Suppressor macrophage treated with lipopolysaccharide for 4 hours (primary cell): ENCODE data around the gene TIMM17B.

Source experiments
- DNase-seq: peaks from one replicate; pipeline ENCODE4 v3.0.0-alpha.2; 2020

Gene TIMM17B

DNA sequence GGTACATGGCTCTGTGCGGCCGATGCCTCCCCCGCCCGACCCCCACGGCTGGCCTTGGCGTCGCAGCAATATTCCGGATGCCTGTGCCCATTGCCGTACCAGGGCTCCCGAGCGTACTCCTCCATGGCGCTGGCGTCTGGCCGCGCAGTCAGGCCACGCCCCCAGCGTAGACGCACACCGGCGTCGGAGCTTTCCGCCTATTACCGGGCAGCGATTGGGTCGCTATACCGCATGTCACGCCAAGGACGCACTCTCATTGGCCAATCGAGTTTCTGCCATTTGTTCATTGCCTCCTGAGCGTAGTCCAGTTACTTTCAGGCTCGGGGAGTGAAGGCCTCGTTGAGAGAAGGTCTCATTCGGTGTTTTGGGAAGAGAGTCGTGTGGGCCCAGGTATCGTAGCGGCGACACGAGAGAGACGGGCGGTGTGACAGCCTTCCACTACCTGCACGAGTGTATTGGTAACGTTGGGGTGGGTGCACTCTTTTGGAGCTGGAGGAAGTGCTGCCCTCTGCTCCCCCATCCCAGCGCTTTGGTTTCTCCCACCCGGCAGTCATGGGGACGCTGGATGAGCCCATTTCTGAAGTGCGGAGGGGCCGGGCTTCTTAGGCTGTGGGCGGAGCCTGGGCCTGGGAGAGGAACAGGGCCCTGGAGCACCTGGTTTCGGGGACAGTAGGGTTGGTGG lies at the start of gene TIMM17B, which contains the start of gene PQBP1:
Gene TIMM17B, minus strand, starts transcription at position 144 of the 682 bp plus-strand sequence. Its CDS starts 19 bp downstream, at position 125.
Gene PQBP1, plus strand, starts transcription at position 306 of the 682 bp plus-strand sequence. CDS start 580 bp downstream, outside the sequence.
- peak; percentile 94 for DNase-seq

DNA sequence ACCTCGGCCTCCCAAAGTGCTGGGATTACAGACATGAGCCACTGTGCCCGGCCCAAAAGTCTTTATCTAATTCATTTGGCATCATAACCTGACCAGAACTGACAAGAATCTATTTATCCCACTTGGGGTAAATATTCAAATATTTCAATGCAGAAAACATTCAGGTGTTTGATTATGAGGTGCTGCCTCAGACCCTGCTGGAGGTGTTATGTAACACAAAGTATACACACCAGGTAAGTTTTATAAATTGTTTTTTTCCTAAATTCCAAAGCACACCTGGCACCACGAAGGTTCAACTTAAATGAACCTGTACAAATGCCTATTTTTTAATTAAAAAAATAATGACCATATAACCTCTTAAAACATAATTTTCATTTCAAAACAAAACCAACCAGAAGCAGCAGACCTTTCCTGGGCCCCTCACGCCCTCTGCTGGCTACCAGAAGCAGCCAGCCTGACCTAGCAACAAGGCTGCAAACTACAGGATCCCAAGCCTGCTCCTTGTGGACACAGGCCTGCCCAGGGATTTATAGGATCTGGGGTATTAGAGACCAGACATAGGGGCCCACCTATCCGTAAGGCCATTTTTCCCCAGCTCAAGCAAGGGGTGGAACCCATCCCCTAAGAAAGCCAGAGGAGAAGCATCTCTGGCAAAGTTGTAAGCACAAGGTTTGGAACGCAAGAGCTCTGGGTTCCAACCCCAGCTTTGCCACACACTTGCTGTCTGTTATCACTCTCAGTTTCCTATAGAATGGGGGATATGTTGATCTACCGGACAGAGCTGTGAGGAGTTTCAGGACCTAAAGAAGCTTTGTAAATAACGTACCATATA lies 48.2 kb upstream of the TIMM17B start:
- DNase-seq: peak; percentile 58

DNA sequence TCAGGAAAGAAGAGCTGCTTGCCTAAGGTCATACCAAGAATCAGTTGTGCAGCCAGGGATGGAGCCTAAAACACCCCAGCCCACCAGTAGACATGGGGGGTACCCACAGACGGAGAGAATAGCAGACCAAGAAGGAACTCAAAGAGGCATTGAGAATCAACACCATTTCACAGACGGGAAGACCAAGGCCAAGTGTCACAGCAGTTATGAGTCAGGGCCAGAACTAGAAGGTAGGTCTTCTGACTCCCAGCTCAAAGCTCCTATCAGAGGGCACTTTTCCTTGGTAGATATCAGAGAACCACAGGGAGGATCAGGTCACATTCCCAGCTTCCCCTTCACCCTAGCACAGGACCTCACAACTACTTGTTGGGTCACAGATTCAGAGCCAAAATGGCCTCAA lies 45.3 kb upstream of the TIMM17B start:
- DNase-seq: no peak

- no peak for DNase-seq
These were observed 42.9 kb upstream of the TIMM17B start for GRCh38 chrX:48940404-48940955.

- DNase-seq: no peak
These were observed 42.1 kb upstream of the TIMM17B start for GRCh38 chrX:48939524-48940228.

GRCh38 chrX:48938721-48939425 lies 41.3 kb upstream of the TIMM17B start:
- no peak for DNase-seq

DNA sequence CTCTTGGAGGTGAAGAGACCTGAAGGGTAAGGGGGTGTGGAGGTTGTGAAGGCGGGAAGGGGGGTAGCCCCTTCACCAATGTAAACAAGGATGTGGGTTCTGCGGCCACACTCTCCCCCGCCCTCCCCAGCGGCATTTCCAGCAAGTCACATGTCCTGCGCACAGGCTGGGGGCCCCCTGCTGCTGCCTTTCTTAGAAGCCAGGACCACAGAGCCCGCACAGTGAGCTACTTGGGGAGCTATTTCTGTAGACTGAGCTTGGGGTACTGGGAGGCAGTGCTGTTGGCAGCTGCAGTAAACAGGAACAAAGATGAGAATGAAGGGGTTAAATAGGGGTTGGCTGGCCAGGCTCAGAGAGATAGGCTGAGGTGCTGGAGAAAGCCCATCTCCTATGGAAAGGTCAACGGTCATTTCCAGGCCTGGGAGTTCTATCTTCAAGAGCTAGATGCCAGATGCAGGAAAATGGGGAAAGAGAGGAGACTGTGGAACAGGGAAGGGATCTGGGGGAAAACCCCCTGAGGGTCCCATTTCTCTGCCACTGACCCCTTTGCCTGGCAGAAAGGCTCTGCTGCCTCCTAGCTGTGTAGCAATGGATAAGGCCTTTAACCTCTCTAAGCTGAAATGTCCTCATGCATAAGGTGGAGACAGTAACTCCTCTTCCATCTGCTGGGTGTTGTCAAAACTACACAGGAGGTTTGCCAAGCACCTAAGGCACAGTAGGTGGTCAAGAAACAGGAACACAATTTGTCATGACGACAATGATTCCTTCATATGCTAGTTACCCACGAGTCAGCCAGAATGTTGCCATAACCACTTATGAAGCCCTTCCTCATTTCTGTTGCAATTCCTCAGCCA lies 39.7 kb upstream of the TIMM17B start:
- DNase-seq: peak; percentile 81

DNA sequence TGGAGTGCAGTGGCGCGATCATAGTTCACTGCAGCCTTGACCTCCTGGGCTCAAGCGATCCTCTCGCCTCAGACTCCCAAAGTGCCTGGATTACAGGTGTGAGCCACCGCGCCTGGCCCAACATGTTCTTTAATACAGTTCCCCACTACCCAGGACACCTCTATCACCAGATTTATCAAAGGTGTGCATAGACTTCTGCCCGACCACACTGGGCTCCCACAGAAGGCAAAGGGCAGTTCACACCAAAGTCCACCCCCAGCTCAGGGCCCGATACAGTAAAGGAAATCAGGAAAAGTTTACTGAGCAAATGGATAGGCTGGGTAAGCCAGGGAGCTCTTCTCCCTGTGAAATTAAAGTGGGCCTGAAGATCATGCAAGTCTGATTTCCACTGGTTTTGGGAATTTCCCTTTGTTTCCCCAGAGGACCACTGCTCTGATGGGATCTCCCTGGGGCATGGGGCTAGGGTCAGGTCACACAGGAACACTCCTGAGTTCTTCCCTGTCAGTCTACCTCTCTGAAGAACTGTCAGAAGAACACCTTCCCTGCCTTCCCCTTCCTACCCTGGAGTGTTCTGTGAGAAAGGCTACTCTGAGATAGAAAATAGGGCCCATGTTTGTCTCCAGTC lies 39.0 kb upstream of the TIMM17B start:
- peak; percentile 43 for DNase-seq

- DNase-seq: peak; percentile 41
These were observed 37.7 kb upstream of the TIMM17B start for GRCh38 chrX:48935301-48935670.

- DNase-seq: peak; percentile 50
These were observed 37.2 kb upstream of the TIMM17B start for GRCh38 chrX:48934581-48935300.

DNA sequence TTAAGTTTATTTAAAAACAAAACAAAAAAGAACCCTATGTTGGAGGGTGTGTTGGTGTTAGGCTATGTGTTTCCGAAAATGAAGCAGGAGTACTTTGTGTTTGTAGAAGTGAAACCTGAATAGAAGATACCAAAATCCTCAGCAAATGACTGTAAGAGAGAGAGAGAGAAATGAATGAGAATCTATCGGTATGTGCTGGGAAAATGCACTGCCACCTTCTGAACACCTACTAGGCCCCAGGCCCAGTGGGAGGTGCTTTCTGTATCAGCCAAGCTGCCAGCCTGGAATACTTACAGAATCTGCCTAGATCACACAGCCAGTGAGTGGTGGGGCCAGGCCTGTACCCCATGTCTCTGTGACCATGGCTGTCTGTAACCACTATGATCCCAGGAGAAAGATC lies 36.2 kb upstream of the TIMM17B start:
- no peak for DNase-seq

- DNase-seq: no peak
These were observed 30.3 kb upstream of the TIMM17B start for GRCh38 chrX:48927736-48928382.

- DNase-seq: no peak
These were observed 29.6 kb upstream of the TIMM17B start for GRCh38 chrX:48927123-48927522.

GRCh38 chrX:48924270-48924669 lies 26.7 kb upstream of the TIMM17B start:
- DNase-seq: no peak

DNA sequence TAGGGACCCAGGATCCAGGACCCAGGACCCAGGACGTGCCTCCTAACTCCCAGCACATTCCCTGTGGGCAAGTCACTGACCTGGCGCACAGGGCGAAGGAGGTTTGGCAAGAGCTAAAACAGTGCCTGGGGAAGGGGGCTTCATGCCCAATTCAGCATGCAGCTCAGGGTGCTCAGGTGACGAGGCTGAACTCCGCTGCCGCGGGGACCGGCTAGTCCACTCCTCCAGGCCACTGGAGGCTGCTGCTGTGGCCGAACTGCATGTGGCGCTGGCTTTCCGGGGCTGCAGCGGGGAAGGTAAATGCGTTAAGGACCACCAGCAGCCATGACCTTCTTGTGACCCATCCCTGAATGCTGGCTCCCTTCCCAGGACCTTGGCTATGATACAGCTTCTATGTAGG lies 26.2 kb upstream of the TIMM17B start:
- no peak for DNase-seq

DNA sequence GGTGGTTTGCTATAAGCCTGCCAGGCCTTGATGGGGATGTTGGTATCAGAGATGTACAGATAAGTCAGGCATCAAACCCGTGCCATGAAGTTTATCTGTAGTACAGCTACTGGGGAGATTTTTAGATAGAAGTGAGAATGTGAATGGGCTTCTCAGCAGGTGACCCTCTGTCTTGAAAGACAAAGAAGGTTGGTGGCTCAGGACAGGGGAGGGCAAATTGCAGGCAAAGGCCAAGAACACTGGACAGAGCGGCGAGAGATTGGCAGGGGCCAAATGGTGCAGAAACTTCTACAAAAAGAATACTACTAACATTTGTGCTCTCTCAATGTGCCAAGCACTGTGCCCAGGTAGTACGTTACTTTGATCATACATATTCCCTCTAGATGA lies 23.1 kb upstream of the TIMM17B start:
- no peak for DNase-seq

GRCh38 chrX:48919947-48920717 lies 22.6 kb upstream of the TIMM17B start:
- no peak for DNase-seq

DNA sequence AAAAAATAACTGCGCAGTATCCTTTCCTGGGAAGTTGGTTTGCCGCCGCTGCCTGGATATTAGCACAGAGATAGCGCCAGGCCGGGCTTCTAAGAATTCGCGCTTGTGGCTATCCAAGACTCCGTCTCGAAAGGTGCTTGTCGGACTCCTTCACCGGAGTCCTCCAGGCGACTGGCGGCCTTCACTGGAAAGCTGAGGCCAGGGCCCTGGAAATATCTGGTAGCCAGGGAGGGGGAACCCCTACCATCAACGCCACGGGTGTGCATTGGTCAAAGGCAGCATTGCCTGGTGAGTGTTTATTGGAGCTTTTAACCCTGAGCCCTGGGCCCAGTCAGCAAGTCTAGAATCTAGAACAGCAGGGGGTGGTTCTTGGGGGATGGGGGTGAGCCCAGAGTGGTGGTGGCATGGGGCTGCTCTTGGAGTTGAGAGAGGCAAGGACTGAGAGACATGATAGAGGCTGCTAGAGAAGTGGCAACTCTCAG lies 21.8 kb upstream of the TIMM17B start:
- DNase-seq: peak; percentile 28
